Activated naive CD4-positive, alpha-beta T cell treated with anti-CD3 and anti-CD28 coated beads, Interleukin-2, amount 10 ng/mL, durations not matched to agents 5 hours and 36 hours (primary cell): ENCODE data around the gene SALL3. TPM values are rescaled to one million over a fixed set of nuclear protein-coding genes. Genes with fewer than 3 reads are reported as not detected.

Experiments used
- total RNA-seq, 2 experiments: library from RNA; stranded (reverse); gene quantifications; one replicate each; pipeline ENCODE4 v1.2.3, GENCODE V29; 2021

SALL3 gene
- total RNA-seq = not detected

DNA sequence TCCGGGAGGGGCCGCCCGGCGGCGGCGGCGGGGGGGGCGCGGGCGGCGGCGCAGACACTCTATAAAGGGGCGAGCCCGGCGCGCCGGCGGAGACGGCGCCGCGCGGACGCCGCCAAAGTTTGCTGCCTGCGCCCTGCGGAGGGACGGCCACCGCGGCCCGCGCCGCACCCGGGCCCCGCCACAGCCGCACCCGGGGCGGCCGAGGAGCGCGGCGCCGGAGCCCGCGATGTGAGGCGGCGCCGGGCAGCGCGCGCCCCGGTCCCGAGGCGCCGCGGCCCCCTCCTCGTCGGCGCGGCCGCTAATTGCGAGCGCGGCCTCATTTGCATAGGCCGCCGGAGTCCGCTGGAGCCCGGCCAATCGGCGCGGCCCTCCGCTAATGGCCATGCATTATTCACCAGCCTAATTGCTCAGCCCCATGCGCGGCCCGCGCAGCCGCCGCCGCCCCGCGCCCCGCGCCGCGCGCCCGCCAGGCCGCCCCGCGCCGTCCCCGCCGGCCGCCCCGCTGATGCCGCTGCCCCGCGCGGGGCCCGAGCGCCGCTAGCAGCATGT, at the start of gene SALL3:
Gene SALL3, plus strand, starts transcription at position 89 of the 549 bp plus-strand sequence. Its CDS starts 457 bp downstream, at position 546.

Other genes starting within 250 kb of the SALL3 start
- 10 to 100 TPM; 25.0 to 30.1 TPM for gene ATP9B, start 89.6 kb downstream of the SALL3 start, total RNA-seq